Measurements from ENCODE around the gene ATP8A1.

ATP8A1 gene

GRCh38 chr4:42624551-42624950, 32.4 kb downstream of the ATP8A1 start:
- no peak for DNase-seq

- no peak for DNase-seq
Observed at GRCh38 chr4:42618023-42618422, 38.9 kb downstream of the ATP8A1 start.

- DNase-seq: no peak
Observed at GRCh38 chr4:42617030-42617429, 39.9 kb downstream of the ATP8A1 start.

GRCh38 chr4:42616572-42616971, 40.3 kb downstream of the ATP8A1 start:
- DNase-seq: no peak

- no peak for DNase-seq
Observed at GRCh38 chr4:42615131-42615763, 41.7 kb downstream of the ATP8A1 start.

GRCh38 chr4:42612898-42613297, 44.0 kb downstream of the ATP8A1 start:
- DNase-seq: no peak

GRCh38 chr4:42610941-42611340, 46.0 kb downstream of the ATP8A1 start:
- DNase-seq: no peak

- no peak for DNase-seq
Observed at GRCh38 chr4:42609051-42609450, 47.9 kb downstream of the ATP8A1 start.

GRCh38 chr4:42608551-42608950, 48.4 kb downstream of the ATP8A1 start:
- DNase-seq: no peak

GRCh38 chr4:42607011-42607726, 49.7 kb downstream of the ATP8A1 start:
- no peak for DNase-seq

GRCh38 chr4:42605264-42605663, 51.6 kb downstream of the ATP8A1 start:
- no peak for DNase-seq

GRCh38 chr4:42603862-42604261, 53.0 kb downstream of the ATP8A1 start:
- DNase-seq: no peak

GRCh38 chr4:42600578-42600977, 56.3 kb downstream of the ATP8A1 start:
- DNase-seq: no peak

GRCh38 chr4:42596918-42597317, 60.0 kb downstream of the ATP8A1 start:
- DNase-seq: no peak

GRCh38 chr4:42594888-42595287, 62.0 kb downstream of the ATP8A1 start:
- no peak for DNase-seq

GRCh38 chr4:42588909-42589308, 68.0 kb downstream of the ATP8A1 start:
- no peak for DNase-seq

- no peak for DNase-seq
Observed at GRCh38 chr4:42586775-42587174, 70.1 kb downstream of the ATP8A1 start.

- DNase-seq: no peak
Observed at GRCh38 chr4:42579903-42580302, 77.0 kb downstream of the ATP8A1 start.

GRCh38 chr4:42578187-42578586, 78.7 kb downstream of the ATP8A1 start:
- no peak for DNase-seq

- DNase-seq: no peak
Observed at GRCh38 chr4:42574870-42575430, 82.0 kb downstream of the ATP8A1 start.

- no peak for DNase-seq
Observed at GRCh38 chr4:42573249-42573648, 83.7 kb downstream of the ATP8A1 start.

GRCh38 chr4:42570221-42570620, 86.7 kb downstream of the ATP8A1 start:
- no peak for DNase-seq

GRCh38 chr4:42568610-42569207, 88.2 kb downstream of the ATP8A1 start:
- peak; percentile 55 to 76 for DNase-seq

- no peak for DNase-seq
Observed at GRCh38 chr4:42566835-42567234, 90.1 kb downstream of the ATP8A1 start.

Data from activated CD4-positive, alpha-beta T cell treated with anti-CD3 and anti-CD28 coated beads for 4 hours (primary cell).